Glutamatergic neuron (in vitro differentiated cells): ENCODE results near the gene IL18BP. TPM values are rescaled to one million over a fixed set of nuclear protein-coding genes. Genes with fewer than 3 reads are reported as not detected.

Experiments
- DNase-seq: peaks from one replicate; pipeline ENCODE4 v3.0.0; 2022
- H3K27ac Mint-ChIP-seq: one replicate; pipeline ENCODE4 v1.8.0; 2020; ENCODE audit warnings: mild to moderate bottlenecking, mixed read lengths, inconsistent platforms; ENCODE audit not compliant: unreplicated experiment
- H3K27me3 Mint-ChIP-seq: one replicate; pipeline ENCODE4 v1.8.0; 2020; ENCODE audit warnings: mild to moderate bottlenecking, moderate library complexity, mixed read lengths, inconsistent platforms; ENCODE audit not compliant: unreplicated experiment
- H3K36me3 Mint-ChIP-seq: one replicate; pipeline ENCODE4 v1.8.0; 2020; ENCODE audit warnings: mild to moderate bottlenecking, mixed read lengths, inconsistent platforms; ENCODE audit not compliant: unreplicated experiment
- H3K4me1 Mint-ChIP-seq: one replicate; pipeline ENCODE4 v1.8.0; 2020; ENCODE audit warnings: mild to moderate bottlenecking, low read depth, mixed read lengths, inconsistent platforms; ENCODE audit not compliant: unreplicated experiment
- H3K4me3 Mint-ChIP-seq: one replicate; pipeline ENCODE4 v1.8.0; 2020; ENCODE audit warnings: mild to moderate bottlenecking, mixed read lengths, inconsistent platforms; ENCODE audit not compliant: unreplicated experiment
- H3K9me3 Mint-ChIP-seq: one replicate; pipeline ENCODE4 v1.8.0; 2020; ENCODE audit warnings: mild to moderate bottlenecking, moderate library complexity, mixed read lengths, inconsistent platforms; ENCODE audit not compliant: unreplicated experiment
- total RNA-seq: library from RNA; stranded (reverse); fragmentation: NEBNext Ultra II Directional; extraction: Animal tissue kit (Norgen Biotek cat#: 25700); gene quantifications from one replicate; pipeline ENCODE4 v1.2.1, GENCODE V29; 2021; ENCODE audit not compliant: unreplicated experiment
- TF ChIP-seq, protein P1 (sequence below): fragments of 200-600 bp; sonication (generic); IDR thresholded peaks from one replicate; pipeline ENCODE4 v1.5.0; 2021; ENCODE audit not compliant: partially characterized antibody, unreplicated experiment

The IL18BP gene
- total RNA-seq, 1 donor from 2014 or later = 13.1 TPM

DNA sequence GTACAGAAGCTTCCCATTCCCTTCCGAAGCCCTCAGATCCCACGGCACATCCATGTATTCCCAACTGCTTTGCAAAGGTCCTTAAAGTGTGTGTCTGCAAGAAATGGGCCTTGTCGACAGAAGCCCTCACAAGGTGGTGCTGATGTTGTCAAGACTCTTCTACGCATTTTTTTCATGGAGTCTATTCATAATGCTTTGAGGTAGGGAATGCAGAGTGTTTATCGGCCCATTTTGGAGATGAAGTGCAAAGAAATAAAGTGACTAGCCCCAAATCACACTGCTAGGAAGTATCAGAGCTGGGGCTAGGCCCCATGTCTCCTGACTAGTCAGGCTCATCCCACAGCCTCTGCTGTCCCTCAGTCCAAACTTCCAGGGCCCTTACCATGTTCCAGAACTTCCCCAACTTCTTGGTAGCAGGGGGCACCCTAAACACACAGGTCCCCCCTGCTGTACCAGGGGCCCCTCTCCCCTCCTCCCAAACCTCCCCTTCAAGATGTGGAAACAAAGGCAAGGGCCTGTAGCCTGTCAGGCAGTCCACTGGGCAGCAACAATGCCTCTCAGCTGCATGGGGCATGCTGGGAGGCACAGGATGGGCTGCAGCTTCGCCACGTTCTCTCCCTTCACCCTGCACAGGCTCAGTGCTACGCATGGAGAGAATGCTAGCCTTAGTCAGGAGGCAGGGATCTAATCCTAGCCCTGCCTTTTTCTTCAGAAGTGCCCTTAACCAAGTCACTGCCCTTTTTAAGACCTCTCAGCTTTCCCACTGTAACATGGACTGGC is 7.8 kb downstream of the IL18BP start:
- TF ChIP-seq, protein P1, sequence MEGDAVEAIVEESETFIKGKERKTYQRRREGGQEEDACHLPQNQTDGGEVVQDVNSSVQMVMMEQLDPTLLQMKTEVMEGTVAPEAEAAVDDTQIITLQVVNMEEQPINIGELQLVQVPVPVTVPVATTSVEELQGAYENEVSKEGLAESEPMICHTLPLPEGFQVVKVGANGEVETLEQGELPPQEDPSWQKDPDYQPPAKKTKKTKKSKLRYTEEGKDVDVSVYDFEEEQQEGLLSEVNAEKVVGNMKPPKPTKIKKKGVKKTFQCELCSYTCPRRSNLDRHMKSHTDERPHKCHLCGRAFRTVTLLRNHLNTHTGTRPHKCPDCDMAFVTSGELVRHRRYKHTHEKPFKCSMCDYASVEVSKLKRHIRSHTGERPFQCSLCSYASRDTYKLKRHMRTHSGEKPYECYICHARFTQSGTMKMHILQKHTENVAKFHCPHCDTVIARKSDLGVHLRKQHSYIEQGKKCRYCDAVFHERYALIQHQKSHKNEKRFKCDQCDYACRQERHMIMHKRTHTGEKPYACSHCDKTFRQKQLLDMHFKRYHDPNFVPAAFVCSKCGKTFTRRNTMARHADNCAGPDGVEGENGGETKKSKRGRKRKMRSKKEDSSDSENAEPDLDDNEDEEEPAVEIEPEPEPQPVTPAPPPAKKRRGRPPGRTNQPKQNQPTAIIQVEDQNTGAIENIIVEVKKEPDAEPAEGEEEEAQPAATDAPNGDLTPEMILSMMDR = no peak
- Mint-ChIP-seq H3K27ac (peak overlapping the region; percentile 52), H3K4me1 (peaks cover 21% of the 10 kb centered on the region), H3K4me3 (no peak overlapping the region), H3K36me3 (peaks cover 5% of the 10 kb centered on the region), H3K9me3 (peaks cover 18% of the 10 kb centered on the region), H3K27me3 (peaks cover 14% of the 10 kb centered on the region)
- no peak for DNase-seq

DNA sequence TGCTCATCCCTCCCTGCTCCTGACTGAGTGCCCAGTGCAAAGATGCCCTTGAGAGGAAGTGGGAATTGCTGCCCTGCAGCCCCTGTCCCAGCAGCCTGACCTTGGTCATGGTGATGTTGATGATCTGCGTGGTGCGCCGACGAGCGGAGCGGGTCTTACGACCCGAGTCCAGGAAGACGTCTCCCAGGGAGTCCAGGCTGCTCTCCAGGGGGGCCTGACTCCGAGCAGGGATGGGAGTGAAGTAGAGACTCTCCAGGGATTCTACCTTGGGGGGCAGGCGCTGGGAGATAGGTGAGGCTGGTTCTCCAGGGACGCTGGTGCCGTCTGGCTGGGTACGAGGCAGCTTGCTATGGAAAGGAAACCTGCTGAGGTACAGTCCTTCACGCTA is 8.4 kb downstream of the IL18BP start:
- H3K36me3 Mint-ChIP-seq = peaks cover under 1% of the 10 kb centered on the region
- H3K27me3 Mint-ChIP-seq = peaks cover 15% of the 10 kb centered on the region
- TF ChIP-seq, protein P1 = no peak
- no peak overlapping the region for H3K4me3 Mint-ChIP-seq
- peaks cover 19% of the 10 kb centered on the region for H3K4me1 Mint-ChIP-seq
- H3K27ac Mint-ChIP-seq = peak overlapping the region; percentile 52
- DNase-seq = no peak
- peaks cover 18% of the 10 kb centered on the region for H3K9me3 Mint-ChIP-seq

DNA sequence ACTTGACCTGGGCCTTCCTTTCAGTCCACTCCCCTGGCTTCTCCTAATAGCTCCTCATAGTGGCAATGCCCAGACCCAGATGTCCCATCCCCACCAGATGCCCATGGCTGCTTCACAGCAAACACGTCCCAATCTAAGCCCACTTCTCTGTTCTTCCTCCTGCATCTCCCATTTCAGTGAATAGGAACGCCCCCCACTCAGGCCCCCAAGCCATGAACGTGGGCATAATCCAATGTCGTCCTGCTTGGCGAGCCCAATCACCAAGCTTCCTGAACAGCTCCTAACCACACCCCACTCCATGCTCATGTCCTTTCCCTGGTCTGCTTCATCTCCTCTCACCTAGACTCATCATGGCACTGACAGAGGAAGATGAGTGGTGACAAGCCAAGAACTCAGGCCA is 8.9 kb downstream of the IL18BP start:
- Mint-ChIP-seq H3K4me3 (no peak overlapping the region), H3K9me3 (peaks cover 14% of the 10 kb centered on the region), H3K27ac (no peak overlapping the region), H3K27me3 (peaks cover 10% of the 10 kb centered on the region), H3K36me3 (no peaks in the 10 kb centered on the region), H3K4me1 (peaks cover 14% of the 10 kb centered on the region)
- TF ChIP-seq, protein P1 = no peak
- no peak for DNase-seq

DNA sequence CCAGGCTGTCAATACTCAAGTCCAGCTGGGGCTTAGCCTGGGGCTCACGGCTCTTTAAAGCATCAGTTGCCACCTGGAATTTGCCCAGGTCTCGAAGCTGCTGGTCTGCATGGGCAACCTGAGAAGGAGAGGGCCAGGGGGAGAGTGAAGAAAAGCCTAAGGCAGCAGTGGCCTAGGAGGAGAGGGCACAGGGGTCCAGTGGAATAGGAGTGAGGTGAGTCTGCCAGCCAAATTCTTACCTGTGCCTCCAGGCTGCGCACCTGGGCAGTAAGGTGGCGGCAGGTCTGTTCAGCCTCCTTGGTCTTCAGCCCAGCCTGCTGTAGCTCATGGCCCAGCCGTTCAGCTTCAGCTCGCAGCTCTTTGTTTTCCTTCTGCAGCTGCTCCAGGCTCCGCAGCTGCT is 10.0 kb downstream of the IL18BP start:
- Mint-ChIP-seq H3K9me3 (peaks cover 14% of the 10 kb centered on the region), H3K4me1 (peaks cover 6% of the 10 kb centered on the region), H3K27ac (no peak overlapping the region), H3K27me3 (peaks cover 9% of the 10 kb centered on the region), H3K4me3 (no peak overlapping the region), H3K36me3 (no peaks in the 10 kb centered on the region)
- DNase-seq = no peak
- TF ChIP-seq, protein P1 = no peak

DNA sequence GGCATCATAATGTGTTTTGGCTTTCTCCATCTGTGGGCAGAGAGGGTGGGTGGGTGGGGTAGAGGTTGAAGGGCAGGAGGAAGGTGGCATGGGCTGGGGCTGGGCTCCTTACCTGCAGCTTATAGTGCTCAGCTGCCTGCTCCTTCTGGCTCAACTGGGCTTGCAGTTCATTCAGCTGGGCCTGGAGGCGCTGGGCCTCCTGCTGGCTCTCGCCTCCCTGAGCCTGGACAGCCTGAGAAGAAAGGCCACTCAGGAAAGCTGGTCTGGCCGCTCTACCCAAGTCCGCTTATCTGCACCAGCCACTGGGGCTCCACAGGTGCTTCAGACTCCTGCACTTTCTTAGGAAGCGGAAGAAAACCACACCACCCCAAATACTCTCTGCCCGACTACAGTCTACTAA is 10.4 kb downstream of the IL18BP start:
- H3K27me3 Mint-ChIP-seq = peaks cover 9% of the 10 kb centered on the region
- peak overlapping the region; percentile 30 for H3K27ac Mint-ChIP-seq
- H3K9me3 Mint-ChIP-seq = peaks cover 14% of the 10 kb centered on the region
- DNase-seq = no peak
- H3K36me3 Mint-ChIP-seq = no peaks in the 10 kb centered on the region
- no peak overlapping the region for H3K4me3 Mint-ChIP-seq
- TF ChIP-seq, protein P1 = no peak
- H3K4me1 Mint-ChIP-seq = peaks cover 4% of the 10 kb centered on the region
